Urinary bladder (tissue), 4 donors: Measurements from ENCODE around the gene ARRB2. TPM values are rescaled to one million over a fixed set of nuclear protein-coding genes. Genes with fewer than 3 reads are reported as not detected.
"Not testable (repeated sequence)": the region's sequence is repeated elsewhere in the genome, so short reads cannot be mapped to it uniquely, and the experiment has no call there.

Source experiments
- DNase-seq: peaks from one replicate; pipeline ENCODE4 v3.0.0-alpha.2; 2015; ENCODE audit errors: extremely low spot score
- H3K27ac ChIP-seq: one replicate; pipeline ENCODE4 v1.5.1; 2013; ENCODE audit warnings: low read depth, mild to moderate bottlenecking, moderate library complexity
- H3K36me3 ChIP-seq: one replicate; pipeline ENCODE4 v1.6.1; 2013; ENCODE audit warnings: mild to moderate bottlenecking, moderate library complexity; ENCODE audit not compliant: insufficient read depth
- H3K4me1 ChIP-seq: one replicate; pipeline ENCODE4 v1.6.1; 2013; ENCODE audit warnings: mild to moderate bottlenecking, moderate library complexity; ENCODE audit not compliant: insufficient read depth
- H3K4me3 ChIP-seq: one replicate; pipeline ENCODE4 v1.5.1; 2013; ENCODE audit warnings: low read depth, low read length
- WGBS: extraction: QIAGEN DNeasy Blood & Tissue Kit; methylation state at CpG from one replicate; pipeline ENCODE4 v1.1.7; 2013; 5-methylcytosine and 5-hydroxymethylcytosine counted together
- polyA plus RNA-seq: library from polyadenylated mRNA; stranded (reverse); fragments of 200-250 nt; gene quantifications from one replicate; pipeline ENCODE4 v1.2.3, GENCODE V29; 2013
- total RNA-seq: library from RNA; depleted of rRNA; stranded (reverse); fragments of >200 nt; gene quantifications from one replicate; pipeline ENCODE4 v1.2.3, GENCODE V29; 2014
- donor health status: healthy with polysubstance abuse.
- donor health status: healthy.

ARRB2 gene
- total and polyA plus RNA-seq, 2 donors, result 8.5 to 26.3 TPM

GRCh38 chr17:4710693-4711634 is 532 bp downstream of the ARRB2 start:
- Histone ChIP-seq H3K36me3 (no peaks in the 10 kb centered on the region), H3K4me1 (peaks cover 2% of the 10 kb centered on the region), H3K4me3 (peak overlapping the region; percentile 63), H3K27ac (peak overlapping the region; percentile 61)
- 10% methylated on average over 57 of the region's 57 CpGs for WGBS
- DNase-seq, result no peak

- WGBS, result 71% methylated on average over 6 of the region's 6 CpGs
- Histone ChIP-seq H3K4me1 (peaks cover 2% of the 10 kb centered on the region), H3K27ac (no peak overlapping the region), H3K4me3 (peak overlapping the region; percentile 63), H3K36me3 (no peaks in the 10 kb centered on the region)
- DNase-seq, result no peak
These were observed 1.3 kb downstream of the ARRB2 start for GRCh38 chr17:4711661-4712181.

DNA sequence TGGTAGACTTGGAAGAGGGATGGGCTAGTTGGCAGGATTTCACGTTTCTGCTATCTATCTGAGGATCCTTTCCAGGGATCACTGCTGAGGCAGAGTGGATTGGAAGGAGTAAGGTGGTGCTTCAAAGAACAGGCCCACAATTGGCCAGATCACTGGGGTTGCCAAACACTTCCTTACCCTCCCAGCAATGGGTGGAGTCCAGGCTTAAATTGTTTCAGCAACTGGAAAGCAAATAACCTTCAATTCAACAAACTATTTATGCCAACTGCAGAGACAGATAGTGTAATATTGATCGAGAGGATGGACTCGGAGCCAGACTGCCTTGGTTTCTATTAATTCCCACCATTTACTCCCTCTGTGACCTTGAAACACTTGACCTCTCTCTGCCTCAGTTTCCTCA is 2.1 kb downstream of the ARRB2 start:
- WGBS, result 86% methylated on average over 3 of the region's 3 CpGs
- Histone ChIP-seq H3K36me3 (no peaks in the 10 kb centered on the region), H3K27ac (no peak overlapping the region), H3K4me1 (peaks cover 2% of the 10 kb centered on the region), H3K4me3 (no peak overlapping the region)
- no peak for DNase-seq

DNA sequence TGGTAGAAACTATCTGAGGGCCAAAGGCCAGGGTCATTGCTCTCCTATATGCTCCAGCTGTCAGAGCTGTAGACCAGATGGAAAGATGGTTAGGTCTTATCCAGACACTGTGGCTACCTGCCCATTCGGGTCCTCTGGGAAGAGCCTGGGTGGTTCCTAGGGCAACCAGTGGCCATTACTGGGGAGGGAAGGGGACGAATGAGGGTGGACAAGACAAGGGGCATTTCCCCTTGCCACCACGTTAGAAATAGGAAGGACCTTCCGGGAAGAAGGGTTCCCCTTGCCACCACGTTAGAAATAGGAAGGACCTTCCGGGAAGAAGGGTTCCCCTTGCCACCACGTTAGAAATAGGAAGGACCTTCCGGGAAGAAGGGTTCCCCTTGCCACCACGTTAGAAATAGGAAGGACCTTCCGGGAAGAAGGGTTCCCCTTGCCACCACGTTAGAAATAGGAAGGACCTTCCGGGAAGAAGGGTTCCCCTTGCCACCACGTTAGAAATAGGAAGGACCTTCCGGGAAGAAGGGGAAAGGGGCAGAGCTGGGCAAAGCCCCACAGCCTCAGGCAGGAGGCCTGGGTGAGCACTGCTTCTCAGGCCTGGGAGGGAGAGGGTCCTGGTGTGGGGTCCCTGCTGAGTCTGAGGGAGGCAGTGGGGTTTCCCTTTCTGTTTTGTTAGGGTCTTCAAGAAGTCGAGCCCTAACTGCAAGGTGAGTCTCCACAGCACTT is 4.1 kb downstream of the ARRB2 start:
- H3K4me3 ChIP-seq, H3K4me1 ChIP-seq, H3K27ac ChIP-seq, H3K36me3 ChIP-seq, DNase-seq: not testable (repeated sequence)
- WGBS, result 87% methylated on average over 10 of the region's 15 CpGs

- 73% methylated on average over 11 of the region's 11 CpGs for WGBS
- no peaks in the 10 kb centered on the region for H3K36me3 ChIP-seq
- no peak overlapping the region for H3K27ac ChIP-seq
- peaks cover 2% of the 10 kb centered on the region for H3K4me1 ChIP-seq
- H3K4me3 ChIP-seq, result no peak overlapping the region
- DNase-seq, result no peak
These were observed 4.8 kb downstream of the ARRB2 start for GRCh38 chr17:4715063-4715744.

DNA sequence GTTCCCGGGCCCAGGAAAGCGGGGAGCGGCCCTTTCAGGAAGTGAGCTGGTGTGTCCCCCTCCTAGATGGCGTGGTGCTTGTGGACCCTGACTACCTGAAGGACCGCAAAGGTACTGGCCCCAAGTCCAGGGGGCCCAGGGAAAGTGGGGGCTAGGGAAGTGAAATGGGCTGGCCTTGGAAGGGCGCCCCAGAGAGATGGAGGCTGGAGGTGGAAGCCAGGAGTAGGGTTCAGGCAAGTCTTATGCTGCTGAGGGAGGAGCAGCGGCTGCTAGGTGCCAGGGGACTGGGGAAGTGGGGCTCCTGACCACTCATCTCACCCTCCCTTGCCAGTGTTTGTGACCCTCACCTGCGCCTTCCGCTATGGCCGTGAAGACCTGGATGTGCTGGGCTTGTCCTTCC is 5.6 kb downstream of the ARRB2 start:
- 96% methylated on average over 10 of the region's 10 CpGs for WGBS
- Histone ChIP-seq H3K27ac (no peak overlapping the region), H3K4me1 (peaks cover 1% of the 10 kb centered on the region), H3K36me3 (no peaks in the 10 kb centered on the region), H3K4me3 (no peak overlapping the region)
- DNase-seq, result no peak

- H3K4me3 ChIP-seq, result no peak overlapping the region
- DNase-seq, result no peak
- WGBS, result 89% methylated on average over 17 of the region's 17 CpGs
- no peaks in the 10 kb centered on the region for H3K4me1 ChIP-seq
- H3K36me3 ChIP-seq, result no peaks in the 10 kb centered on the region
- no peak overlapping the region for H3K27ac ChIP-seq
These were observed 7.4 kb downstream of the ARRB2 start for GRCh38 chr17:4717791-4718190.

DNA sequence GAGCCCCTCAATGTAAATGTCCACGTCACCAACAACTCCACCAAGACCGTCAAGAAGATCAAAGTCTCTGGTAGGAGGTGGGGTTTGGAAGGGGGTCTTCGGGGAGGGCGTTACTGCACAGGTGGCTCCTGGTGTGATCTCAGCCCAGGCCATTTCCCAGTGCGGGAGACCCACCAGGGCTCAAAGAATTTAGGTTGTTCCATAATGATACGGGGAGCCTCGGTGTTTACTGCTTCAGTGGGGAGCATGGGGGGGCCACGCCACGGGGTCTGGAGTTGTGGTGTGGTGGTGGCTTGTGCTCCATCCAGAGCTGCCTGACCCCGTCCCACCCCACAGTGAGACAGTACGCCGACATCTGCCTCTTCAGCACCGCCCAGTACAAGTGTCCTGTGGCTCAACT is 7.8 kb downstream of the ARRB2 start:
- no peaks in the 10 kb centered on the region for H3K36me3 ChIP-seq
- 96% methylated on average over 13 of the region's 13 CpGs for WGBS
- DNase-seq, result no peak
- H3K27ac ChIP-seq, result no peak overlapping the region
- no peaks in the 10 kb centered on the region for H3K4me1 ChIP-seq
- no peak overlapping the region for H3K4me3 ChIP-seq

GRCh38 chr17:4719146-4719545 is 8.7 kb downstream of the ARRB2 start:
- no peaks in the 10 kb centered on the region for H3K36me3 ChIP-seq
- H3K27ac ChIP-seq, result no peak overlapping the region
- DNase-seq, result no peak
- WGBS, result 82% methylated on average over 10 of the region's 10 CpGs
- no peak overlapping the region for H3K4me3 ChIP-seq
- no peaks in the 10 kb centered on the region for H3K4me1 ChIP-seq

DNA sequence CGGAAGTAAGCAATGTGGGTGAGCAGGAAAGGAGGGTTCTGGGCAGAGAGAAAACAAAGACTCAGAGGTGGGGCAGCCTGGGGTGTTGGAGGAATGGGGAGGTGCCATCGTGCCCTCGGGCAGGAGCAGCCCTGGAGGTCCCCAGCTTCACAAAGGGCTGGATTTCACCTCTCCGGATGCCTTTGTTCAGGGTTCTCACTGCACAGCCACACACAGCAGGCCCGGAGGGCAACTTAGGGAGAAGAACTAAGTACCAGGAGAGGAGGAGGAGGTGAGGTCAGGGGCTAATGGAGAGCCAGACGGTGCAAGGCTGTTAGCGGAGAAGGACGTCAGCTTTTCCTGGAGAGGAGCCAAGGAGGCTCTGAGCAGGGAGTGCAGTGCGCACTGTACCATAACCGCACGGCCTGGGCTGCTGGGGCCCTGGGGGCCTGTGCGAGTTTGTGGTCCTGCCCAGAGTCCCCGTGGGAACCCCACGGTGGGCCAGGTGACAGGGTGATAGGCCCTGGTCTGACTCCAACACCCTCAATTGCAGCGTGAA is 9.3 kb downstream of the ARRB2 start:
- no peak for DNase-seq
- Histone ChIP-seq H3K27ac (no peak overlapping the region), H3K4me1 (no peaks in the 10 kb centered on the region), H3K4me3 (no peak overlapping the region), H3K36me3 (no peaks in the 10 kb centered on the region)
- WGBS, result 75% methylated on average over 15 of the region's 15 CpGs

DNA sequence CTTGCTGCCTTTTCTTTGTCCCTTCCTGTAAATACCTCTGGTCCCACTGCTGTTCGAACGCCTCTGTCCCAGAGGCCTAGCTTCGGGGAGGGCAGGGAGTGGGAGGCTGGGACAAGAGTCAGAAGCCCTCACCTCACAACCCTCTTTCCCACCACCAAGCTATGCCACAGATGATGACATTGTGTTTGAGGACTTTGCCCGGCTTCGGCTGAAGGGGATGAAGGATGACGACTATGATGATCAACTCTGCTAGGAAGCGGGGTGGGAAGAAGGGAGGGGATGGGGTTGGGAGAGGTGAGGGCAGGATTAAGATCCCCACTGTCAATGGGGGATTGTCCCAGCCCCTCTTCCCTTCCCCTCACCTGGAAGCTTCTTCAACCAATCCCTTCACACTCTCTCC is 10.4 kb downstream of the ARRB2 start:
- no peaks in the 10 kb centered on the region for H3K36me3 ChIP-seq
- no peaks in the 10 kb centered on the region for H3K4me1 ChIP-seq
- no peak overlapping the region for H3K27ac ChIP-seq
- no peak overlapping the region for H3K4me3 ChIP-seq
- 89% methylated on average over 7 of the region's 7 CpGs for WGBS
- no peak for DNase-seq

- 72% methylated on average over 20 of the region's 20 CpGs for WGBS
- H3K4me3 ChIP-seq, result no peak overlapping the region
- H3K27ac ChIP-seq, result no peak overlapping the region
- H3K4me1 ChIP-seq, result no peaks in the 10 kb centered on the region
- DNase-seq, result no peak
- no peaks in the 10 kb centered on the region for H3K36me3 ChIP-seq
These were observed 11.0 kb downstream of the ARRB2 start for GRCh38 chr17:4721203-4722135.
